Measurements from ENCODE around the gene FER1L5.

Gene FER1L5

GRCh38 chr2:96695602-96696001, 53.0 kb downstream of the FER1L5 start:
- no peak for TF ChIP-seq POLR2AphosphoS5 (IDR thresholded peaks at IDR 0.05; ENCODE audit: low read depth)
- no peak for TF ChIP-seq SPI1 (IDR thresholded peaks at IDR 0.05; ENCODE audit: borderline replicate concordance, low read depth)
- TF ChIP-seq, protein P1, sequence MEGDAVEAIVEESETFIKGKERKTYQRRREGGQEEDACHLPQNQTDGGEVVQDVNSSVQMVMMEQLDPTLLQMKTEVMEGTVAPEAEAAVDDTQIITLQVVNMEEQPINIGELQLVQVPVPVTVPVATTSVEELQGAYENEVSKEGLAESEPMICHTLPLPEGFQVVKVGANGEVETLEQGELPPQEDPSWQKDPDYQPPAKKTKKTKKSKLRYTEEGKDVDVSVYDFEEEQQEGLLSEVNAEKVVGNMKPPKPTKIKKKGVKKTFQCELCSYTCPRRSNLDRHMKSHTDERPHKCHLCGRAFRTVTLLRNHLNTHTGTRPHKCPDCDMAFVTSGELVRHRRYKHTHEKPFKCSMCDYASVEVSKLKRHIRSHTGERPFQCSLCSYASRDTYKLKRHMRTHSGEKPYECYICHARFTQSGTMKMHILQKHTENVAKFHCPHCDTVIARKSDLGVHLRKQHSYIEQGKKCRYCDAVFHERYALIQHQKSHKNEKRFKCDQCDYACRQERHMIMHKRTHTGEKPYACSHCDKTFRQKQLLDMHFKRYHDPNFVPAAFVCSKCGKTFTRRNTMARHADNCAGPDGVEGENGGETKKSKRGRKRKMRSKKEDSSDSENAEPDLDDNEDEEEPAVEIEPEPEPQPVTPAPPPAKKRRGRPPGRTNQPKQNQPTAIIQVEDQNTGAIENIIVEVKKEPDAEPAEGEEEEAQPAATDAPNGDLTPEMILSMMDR (IDR thresholded peaks at IDR 0.05; ENCODE audit: insufficient read depth, low read length): no peak
- TF ChIP-seq GABPA (IDR thresholded peaks at IDR 0.05; ENCODE audit: low read depth): no peak
- TF ChIP-seq, protein P2, sequence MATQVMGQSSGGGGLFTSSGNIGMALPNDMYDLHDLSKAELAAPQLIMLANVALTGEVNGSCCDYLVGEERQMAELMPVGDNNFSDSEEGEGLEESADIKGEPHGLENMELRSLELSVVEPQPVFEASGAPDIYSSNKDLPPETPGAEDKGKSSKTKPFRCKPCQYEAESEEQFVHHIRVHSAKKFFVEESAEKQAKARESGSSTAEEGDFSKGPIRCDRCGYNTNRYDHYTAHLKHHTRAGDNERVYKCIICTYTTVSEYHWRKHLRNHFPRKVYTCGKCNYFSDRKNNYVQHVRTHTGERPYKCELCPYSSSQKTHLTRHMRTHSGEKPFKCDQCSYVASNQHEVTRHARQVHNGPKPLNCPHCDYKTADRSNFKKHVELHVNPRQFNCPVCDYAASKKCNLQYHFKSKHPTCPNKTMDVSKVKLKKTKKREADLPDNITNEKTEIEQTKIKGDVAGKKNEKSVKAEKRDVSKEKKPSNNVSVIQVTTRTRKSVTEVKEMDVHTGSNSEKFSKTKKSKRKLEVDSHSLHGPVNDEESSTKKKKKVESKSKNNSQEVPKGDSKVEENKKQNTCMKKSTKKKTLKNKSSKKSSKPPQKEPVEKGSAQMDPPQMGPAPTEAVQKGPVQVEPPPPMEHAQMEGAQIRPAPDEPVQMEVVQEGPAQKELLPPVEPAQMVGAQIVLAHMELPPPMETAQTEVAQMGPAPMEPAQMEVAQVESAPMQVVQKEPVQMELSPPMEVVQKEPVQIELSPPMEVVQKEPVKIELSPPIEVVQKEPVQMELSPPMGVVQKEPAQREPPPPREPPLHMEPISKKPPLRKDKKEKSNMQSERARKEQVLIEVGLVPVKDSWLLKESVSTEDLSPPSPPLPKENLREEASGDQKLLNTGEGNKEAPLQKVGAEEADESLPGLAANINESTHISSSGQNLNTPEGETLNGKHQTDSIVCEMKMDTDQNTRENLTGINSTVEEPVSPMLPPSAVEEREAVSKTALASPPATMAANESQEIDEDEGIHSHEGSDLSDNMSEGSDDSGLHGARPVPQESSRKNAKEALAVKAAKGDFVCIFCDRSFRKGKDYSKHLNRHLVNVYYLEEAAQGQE (IDR thresholded peaks at IDR 0.05; ENCODE audit: insufficient replicate concordance, low read depth): no peak
- H3K27me3 ChIP-seq (ENCODE audit: insufficient read depth, poor library complexity, severe bottlenecking): no peaks in the 10 kb centered on the region
- no peak overlapping the region for H3K27ac ChIP-seq (replicated peaks)
- DNase-seq (ENCODE audit: low read depth in 1 of 2, low spot score in 1 of 2): no peak
- H3K4me3 ChIP-seq (replicated peaks; ENCODE audit: insufficient read depth, low read length): no peak overlapping the region

DNA sequence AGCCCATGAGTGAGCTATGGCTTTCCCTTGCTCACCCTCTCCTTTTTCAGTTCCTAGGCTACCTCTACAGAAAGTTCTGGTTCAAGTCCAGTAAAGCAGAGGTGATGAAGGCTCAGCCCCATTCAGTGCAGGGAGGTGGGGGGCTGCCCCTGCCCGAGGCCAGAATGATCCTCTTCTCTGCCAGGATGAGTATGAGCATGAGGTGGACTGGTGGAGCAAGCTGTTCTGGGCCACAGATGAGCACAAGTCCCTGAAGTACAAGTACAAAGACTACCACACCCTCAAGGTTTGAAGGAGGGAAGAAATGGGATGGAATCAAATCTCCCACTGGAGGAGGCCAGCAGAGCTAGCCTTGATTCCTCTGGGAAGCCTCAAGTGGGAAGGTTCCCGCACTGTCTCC, 54.9 kb downstream of the FER1L5 start:
- no peaks in the 10 kb centered on the region for H3K27me3 ChIP-seq (ENCODE audit: insufficient read depth, poor library complexity, severe bottlenecking)
- no peak for DNase-seq (ENCODE audit: low read depth in 1 of 2, low spot score in 1 of 2)
- H3K4me3 ChIP-seq (replicated peaks; ENCODE audit: insufficient read depth, low read length): no peak overlapping the region
- no peak overlapping the region for H3K27ac ChIP-seq (replicated peaks)
- TF ChIP-seq, protein P2 (IDR thresholded peaks at IDR 0.05; ENCODE audit: insufficient replicate concordance, low read depth): no peak
- TF ChIP-seq SPI1 (IDR thresholded peaks at IDR 0.05; ENCODE audit: borderline replicate concordance, low read depth): no peak
- TF ChIP-seq, protein P1 (IDR thresholded peaks at IDR 0.05; ENCODE audit: insufficient read depth, low read length): no peak
- no peak for TF ChIP-seq POLR2AphosphoS5 (IDR thresholded peaks at IDR 0.05; ENCODE audit: low read depth)
- no peak for TF ChIP-seq GABPA (IDR thresholded peaks at IDR 0.05; ENCODE audit: low read depth)

DNA sequence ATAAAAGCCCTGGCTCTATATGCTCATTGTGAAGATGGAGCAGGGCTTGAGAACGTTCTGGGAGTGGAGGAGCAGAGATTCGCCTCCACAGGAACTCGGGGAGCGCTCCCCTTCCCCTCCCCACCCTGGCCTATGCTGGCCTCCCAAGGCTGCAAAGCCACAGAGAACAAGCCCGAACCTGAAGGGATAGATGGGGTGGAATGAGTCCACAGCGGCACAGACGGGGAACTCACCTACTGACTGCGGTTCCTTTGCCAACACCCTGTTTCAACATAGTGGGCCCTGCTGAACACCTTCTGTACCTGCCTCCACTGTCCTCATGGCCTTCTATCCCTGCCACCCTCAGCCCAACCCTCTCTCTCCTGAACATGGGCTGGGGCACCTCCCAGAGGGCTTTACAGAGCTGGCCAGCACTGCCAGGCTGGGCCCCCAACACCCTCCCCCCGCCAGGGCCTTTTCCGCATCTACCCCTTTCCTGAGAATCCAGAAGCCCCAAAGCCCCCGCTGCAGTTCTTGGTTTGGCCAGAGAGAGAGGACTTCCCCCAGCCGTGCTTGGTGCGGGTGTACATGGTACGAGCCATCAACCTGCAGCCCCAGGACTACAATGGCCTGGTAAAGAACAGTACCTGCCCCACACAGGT, 55.8 kb downstream of the FER1L5 start:
- Histone ChIP-seq H3K4me3 (replicated peaks; ENCODE audit: insufficient read depth, low read length) (no peak overlapping the region), H3K27ac (replicated peaks) (no peak overlapping the region), H3K27me3 (ENCODE audit: insufficient read depth, poor library complexity, severe bottlenecking) (no peaks in the 10 kb centered on the region)
- no peak for DNase-seq (ENCODE audit: low read depth in 1 of 2, low spot score in 1 of 2)
- TF ChIP-seq, protein P1 (IDR thresholded peaks at IDR 0.05; ENCODE audit: insufficient read depth, low read length): no peak
- TF ChIP-seq, protein P2 (IDR thresholded peaks at IDR 0.05; ENCODE audit: insufficient replicate concordance, low read depth): no peak
- TF ChIP-seq SPI1 (IDR thresholded peaks at IDR 0.05; ENCODE audit: borderline replicate concordance, low read depth) (no peak), GABPA (IDR thresholded peaks at IDR 0.05; ENCODE audit: low read depth) (no peak), POLR2AphosphoS5 (IDR thresholded peaks at IDR 0.05; ENCODE audit: low read depth) (no peak)

Measured in HL-60 (cell line).